Measurements from ENCODE around the gene IGSF21. TPM values are rescaled to one million over a fixed set of nuclear protein-coding genes. Genes with fewer than 3 reads are reported as not detected.

The IGSF21 gene
- total and polyA plus RNA-seq, 10 of the 15 experiments (the other 5 are each of a cell fraction or from before 2014, with no cell fraction given), result 0.03 to 0.49 TPM; not detected in 8

DNA sequence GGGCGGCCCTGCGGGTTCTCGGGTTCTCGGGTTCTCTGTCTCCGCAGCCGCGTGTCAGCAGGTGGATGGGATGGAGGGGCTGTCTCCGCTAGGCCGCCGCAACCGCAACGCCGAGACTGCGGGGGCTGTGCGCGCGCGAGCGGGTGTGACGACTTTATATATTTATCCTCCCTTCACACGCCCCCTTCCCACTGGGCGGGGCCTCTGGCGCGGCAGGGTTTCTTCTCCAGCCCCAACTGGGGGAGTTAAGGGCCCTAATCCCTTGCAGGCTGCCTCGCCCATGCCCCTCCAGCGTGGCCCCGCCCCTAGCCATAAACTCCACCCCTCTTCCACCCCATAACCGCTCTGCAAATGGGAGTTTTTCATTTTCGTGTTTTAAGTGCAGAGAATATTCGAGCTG is 3.4 kb downstream of the IGSF21 start:
- Histone ChIP-seq H4K20me1 (ENCODE audit: control insufficient read depth, insufficient read depth) (no peaks in the 10 kb centered on the region), H3K9me3 (replicated peaks; ENCODE audit: control insufficient read depth, insufficient read depth, low read length) (no peaks in the 10 kb centered on the region), H3K79me2 (ENCODE audit: control insufficient read depth, insufficient read depth, low read length) (no peaks in the 10 kb centered on the region), H3K36me3 (ENCODE audit: control insufficient read depth in 2 of 2, insufficient read depth in 2 of 2, low read length in 1 of 2) (no peaks in the 10 kb centered on the region), H3K4me2 (ENCODE audit: control insufficient read depth, insufficient read depth) (no peak overlapping the region), H2AFZ (ENCODE audit: control insufficient read depth, low read depth, low read length) (no peak overlapping the region), H3K4me1 (ENCODE audit: control insufficient read depth, insufficient read depth, low read length) (no peaks in the 10 kb centered on the region), H3K9ac (ENCODE audit: control insufficient read depth, insufficient read depth, low read length) (no peak overlapping the region), H3K27ac (ENCODE audit: control insufficient read depth, insufficient read depth) (no peak overlapping the region), H3K4me3 (no peak overlapping the region), H3K27me3 (replicated peaks in 1 of 2; ENCODE audit: control insufficient read depth in 2 of 2, insufficient read depth in 2 of 2, low read length in 1 of 2) (peaks cover 5 to 7% of the 10 kb centered on the region in 2 experiments)
- CTCF ChIA-PET, result no interaction called here
- RAD21 ChIA-PET (ENCODE audit: unreplicated experiment), result no interaction called here
- intact Hi-C loops (cut with micrococcal nuclease; ENCODE audit: unreplicated experiment) (no loop called here), in situ Hi-C loops (cut with MboI) (no loop called here)
- no peak for TF ChIP-seq EZH2 (IDR thresholded peaks at IDR 0.05; ENCODE audit: borderline replicate concordance, control insufficient read depth, low read depth, low read length)
- TF ChIP-seq, protein P1, sequence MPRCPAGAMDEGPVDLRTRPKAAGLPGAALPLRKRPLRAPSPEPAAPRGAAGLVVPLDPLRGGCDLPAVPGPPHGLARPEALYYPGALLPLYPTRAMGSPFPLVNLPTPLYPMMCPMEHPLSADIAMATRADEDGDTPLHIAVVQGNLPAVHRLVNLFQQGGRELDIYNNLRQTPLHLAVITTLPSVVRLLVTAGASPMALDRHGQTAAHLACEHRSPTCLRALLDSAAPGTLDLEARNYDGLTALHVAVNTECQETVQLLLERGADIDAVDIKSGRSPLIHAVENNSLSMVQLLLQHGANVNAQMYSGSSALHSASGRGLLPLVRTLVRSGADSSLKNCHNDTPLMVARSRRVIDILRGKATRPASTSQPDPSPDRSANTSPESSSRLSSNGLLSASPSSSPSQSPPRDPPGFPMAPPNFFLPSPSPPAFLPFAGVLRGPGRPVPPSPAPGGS (IDR thresholded peaks at IDR 0.05; ENCODE audit: borderline replicate concordance, insufficient read depth, low read depth, low read length, poor library complexity, severe bottlenecking), result no peak
- no peak for TF ChIP-seq EED (IDR thresholded peaks at IDR 0.05; ENCODE audit: low read depth)
- TF ChIP-seq NFIC (IDR thresholded peaks at IDR 0.05; ENCODE audit: low read depth, low read length), result no peak
- no peak for TF ChIP-seq STAT3 (IDR thresholded peaks at IDR 0.05; ENCODE audit: low read depth, low read length)
- no peak for TF ChIP-seq ZNF384 (IDR thresholded peaks at IDR 0.05; ENCODE audit: borderline replicate concordance, low read depth, low read length)
- TF ChIP-seq NFYB (IDR thresholded peaks at IDR 0.05; ENCODE audit: insufficient read depth, low read depth, low read length), result no peak
- TF ChIP-seq TBL1XR1 (IDR thresholded peaks at IDR 0.05; ENCODE audit: low read depth, low read length), result no peak
- TF ChIP-seq EP300 (IDR thresholded peaks at IDR 0.05; ENCODE audit: borderline replicate concordance in 1 of 2, control insufficient read depth in 1 of 2, low read depth in 2 of 2, low read length in 2 of 2), result no peak
- no peak for TF ChIP-seq GABPA (IDR thresholded peaks at IDR 0.05; ENCODE audit: low read depth)
- TF ChIP-seq, protein P2, sequence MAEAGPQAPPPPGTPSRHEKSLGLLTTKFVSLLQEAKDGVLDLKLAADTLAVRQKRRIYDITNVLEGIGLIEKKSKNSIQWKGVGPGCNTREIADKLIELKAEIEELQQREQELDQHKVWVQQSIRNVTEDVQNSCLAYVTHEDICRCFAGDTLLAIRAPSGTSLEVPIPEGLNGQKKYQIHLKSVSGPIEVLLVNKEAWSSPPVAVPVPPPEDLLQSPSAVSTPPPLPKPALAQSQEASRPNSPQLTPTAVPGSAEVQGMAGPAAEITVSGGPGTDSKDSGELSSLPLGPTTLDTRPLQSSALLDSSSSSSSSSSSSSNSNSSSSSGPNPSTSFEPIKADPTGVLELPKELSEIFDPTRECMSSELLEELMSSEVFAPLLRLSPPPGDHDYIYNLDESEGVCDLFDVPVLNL (IDR thresholded peaks at IDR 0.05; ENCODE audit: low read depth, low read length), result no peak
- TF ChIP-seq, protein P3, sequence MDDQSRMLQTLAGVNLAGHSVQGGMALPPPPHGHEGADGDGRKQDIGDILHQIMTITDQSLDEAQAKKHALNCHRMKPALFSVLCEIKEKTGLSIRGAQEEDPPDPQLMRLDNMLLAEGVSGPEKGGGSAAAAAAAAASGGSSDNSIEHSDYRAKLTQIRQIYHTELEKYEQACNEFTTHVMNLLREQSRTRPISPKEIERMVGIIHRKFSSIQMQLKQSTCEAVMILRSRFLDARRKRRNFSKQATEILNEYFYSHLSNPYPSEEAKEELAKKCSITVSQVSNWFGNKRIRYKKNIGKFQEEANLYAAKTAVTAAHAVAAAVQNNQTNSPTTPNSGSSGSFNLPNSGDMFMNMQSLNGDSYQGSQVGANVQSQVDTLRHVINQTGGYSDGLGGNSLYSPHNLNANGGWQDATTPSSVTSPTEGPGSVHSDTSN (IDR thresholded peaks at IDR 0.05; ENCODE audit: insufficient replicate concordance, low read depth, low read length), result no peak
- no peak for TF ChIP-seq LARP7 (IDR thresholded peaks at IDR 0.05)
- TF ChIP-seq RFX5 (IDR thresholded peaks at IDR 0.05; ENCODE audit: low read depth, low read length), result no peak
- no peak for TF ChIP-seq HDAC6 (IDR thresholded peaks at IDR 0.05; ENCODE audit: unreplicated experiment)
- no peak for TF ChIP-seq SRF (IDR thresholded peaks at IDR 0.05; ENCODE audit: low read depth in 2 of 2, low read length in 2 of 2)
- TF ChIP-seq WRNIP1 (IDR thresholded peaks at IDR 0.05; ENCODE audit: borderline replicate concordance, low read depth, low read length), result no peak
- no peak for TF ChIP-seq MEF2A (IDR thresholded peaks at IDR 0.05; ENCODE audit: insufficient read depth, low read depth, low read length)
- TF ChIP-seq CBFB (IDR thresholded peaks at IDR 0.05; ENCODE audit: low read depth), result no peak
- no peak for TF ChIP-seq BACH1 (IDR thresholded peaks at IDR 0.05; ENCODE audit: borderline replicate concordance)
- POLR2A ChIA-PET, result no interaction called here
- ATAC-seq (no peak), DNase-seq (ENCODE audit: low read depth, low spot score) (no peak), FAIRE-seq (no peak)
- BruUV-seq (replicated peaks), result no TSS peak
- SMC1A ChIA-PET (ENCODE audit: uncharacterized antibody, unreplicated experiment), result no interaction called here
- 11% methylated on average over 17 of the region's 30 CpGs for WGBS (ENCODE audit: insufficient coverage, insufficient replicate concordance, low lambda C conversion rate, missing lambda C conversion rate)

Measured in GM12878 (cell line).